HG02759 (cell line): ENCODE measurements around the gene TBK1.

ENCODE experiments used
- ATAC-seq: cut with Tn5 transposase; IDR thresholded peaks from one replicate; pipeline ENCODE4 v1.9.1; 2021; ENCODE audit warnings: mild to moderate bottlenecking, moderate library complexity; ENCODE audit not compliant: unreplicated experiment

TBK1 gene

DNA sequence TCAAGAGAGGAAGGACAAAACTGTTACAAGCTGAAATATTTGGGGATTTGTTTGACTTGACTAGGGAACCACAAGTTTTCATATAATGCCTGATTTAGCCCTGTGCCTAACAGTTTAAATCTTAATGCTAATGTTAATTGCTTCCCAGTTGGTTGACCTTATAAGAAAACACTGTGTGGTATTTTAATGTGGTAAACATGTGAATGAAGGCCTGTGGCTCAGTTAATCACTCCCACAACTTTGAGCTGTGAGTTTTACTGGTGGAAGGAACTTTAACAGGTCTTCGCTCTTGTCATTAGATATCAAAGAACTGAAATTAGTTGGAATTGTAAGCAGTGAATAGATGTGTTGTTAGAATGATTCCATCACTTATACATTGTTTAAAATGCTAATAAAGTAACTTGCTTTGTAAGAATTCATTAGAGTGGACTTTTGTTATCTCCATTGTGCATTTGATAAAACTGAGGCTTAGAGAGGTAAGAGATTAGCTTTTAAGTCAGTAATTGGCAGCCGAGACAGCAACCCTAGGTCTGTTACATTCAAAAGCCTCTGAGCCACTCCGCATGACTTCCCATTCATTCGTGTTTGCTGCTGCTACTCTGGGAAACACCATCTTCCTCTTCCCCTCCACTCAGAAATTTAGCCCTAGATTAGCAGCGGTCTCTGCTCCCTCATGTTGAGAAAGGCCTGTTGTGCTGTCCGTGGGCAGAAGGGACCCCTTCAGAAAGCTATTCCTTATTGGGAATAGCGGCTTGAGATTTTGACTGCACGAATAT lies 1.0 kb upstream of the TBK1 start:
- no peak for ATAC-seq

- no peak for ATAC-seq
These were observed 824 bp downstream of the TBK1 start for GRCh38 chr12:64452559-64453329.

DNA sequence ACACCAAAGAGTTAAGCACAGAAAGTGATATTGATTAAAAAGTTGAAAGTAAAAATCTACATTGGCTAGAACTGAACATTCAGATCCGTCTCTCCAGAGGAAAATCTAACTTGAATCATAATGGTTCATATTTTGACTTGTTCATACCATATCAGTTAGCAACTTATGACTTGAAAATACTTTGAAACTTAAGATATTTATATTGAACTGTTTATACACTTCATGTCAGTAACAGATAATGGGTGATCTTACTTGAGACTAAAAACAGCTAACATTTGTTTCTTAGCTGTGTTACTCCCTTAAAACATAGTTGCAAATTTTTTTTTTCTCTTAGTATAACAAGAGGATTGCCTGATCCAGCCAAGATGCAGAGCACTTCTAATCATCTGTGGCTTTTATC lies 3.6 kb downstream of the TBK1 start:
- no peak for ATAC-seq

GRCh38 chr12:64456119-64456518 lies 4.2 kb downstream of the TBK1 start:
- ATAC-seq, result no peak

DNA sequence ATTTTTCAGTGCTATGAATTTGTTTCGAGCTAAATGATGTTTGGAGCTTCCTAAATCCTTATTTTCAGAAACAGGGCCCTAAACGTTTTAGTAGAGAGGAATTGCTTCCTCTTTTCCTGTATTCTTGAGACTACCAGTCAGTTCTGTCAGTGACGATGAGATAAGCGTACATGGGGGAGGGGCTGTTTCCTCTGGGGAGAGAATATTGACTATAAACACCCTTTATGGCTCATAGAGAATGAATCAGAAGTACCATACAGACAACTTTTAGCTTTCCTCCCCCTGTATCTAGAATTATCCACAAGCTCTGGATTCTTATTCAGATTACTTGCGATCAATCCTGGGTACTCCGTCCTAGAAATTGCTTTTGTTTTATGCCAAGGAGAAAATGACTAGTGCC lies 5.1 kb downstream of the TBK1 start:
- ATAC-seq, result no peak

- ATAC-seq, result no peak
These were observed 5.5 kb downstream of the TBK1 start for GRCh38 chr12:64457466-64457865.

GRCh38 chr12:64457923-64458322 lies 6.0 kb downstream of the TBK1 start:
- no peak for ATAC-seq

DNA sequence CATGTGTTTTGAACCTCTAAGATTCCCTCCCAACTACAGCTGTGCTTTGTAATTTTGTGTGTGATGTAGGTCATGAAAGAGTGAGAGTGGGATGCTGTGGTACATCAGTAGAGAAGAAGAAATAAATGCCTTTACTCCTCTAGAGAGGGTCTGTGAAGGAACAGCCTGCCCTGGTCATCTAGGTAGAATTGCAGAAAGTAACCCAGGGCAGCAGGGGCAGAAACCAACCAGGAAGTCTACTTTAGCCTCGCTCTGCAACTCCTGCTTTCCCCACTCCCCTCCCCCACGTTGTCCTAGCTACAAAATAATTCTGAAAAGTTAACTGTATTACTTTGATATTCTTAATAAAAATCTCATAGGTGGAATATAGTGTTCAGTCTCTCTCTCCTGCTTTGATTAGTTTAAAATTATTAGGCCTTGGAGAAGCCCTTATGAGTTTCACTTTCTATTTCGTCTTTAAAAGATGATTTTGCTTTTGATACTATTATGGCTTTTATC lies 7.5 kb downstream of the TBK1 start:
- ATAC-seq, result peak; percentile 50

GRCh38 chr12:64461634-64462414 lies 9.9 kb downstream of the TBK1 start:
- no peak for ATAC-seq

DNA sequence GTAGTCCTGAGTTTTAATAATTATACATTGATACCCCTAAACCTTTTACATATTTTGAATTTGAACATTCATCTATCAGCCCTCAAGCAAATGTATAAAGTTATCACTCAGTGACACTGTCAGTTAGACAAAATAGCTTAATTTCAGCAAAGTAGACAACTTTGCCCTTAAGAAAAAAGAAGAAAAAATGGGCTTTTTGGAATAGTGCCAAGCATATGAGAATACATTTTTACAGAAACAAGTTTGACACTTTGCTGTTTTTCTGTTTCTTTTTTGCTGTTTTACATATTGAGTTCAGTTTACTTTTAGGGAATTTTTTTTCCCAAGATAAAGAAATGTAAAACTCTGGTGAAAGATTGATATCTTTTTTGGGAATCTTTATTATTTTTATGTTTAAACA lies 14.3 kb downstream of the TBK1 start:
- no peak for ATAC-seq

GRCh38 chr12:64468966-64469365 lies 17.0 kb downstream of the TBK1 start:
- no peak for ATAC-seq

DNA sequence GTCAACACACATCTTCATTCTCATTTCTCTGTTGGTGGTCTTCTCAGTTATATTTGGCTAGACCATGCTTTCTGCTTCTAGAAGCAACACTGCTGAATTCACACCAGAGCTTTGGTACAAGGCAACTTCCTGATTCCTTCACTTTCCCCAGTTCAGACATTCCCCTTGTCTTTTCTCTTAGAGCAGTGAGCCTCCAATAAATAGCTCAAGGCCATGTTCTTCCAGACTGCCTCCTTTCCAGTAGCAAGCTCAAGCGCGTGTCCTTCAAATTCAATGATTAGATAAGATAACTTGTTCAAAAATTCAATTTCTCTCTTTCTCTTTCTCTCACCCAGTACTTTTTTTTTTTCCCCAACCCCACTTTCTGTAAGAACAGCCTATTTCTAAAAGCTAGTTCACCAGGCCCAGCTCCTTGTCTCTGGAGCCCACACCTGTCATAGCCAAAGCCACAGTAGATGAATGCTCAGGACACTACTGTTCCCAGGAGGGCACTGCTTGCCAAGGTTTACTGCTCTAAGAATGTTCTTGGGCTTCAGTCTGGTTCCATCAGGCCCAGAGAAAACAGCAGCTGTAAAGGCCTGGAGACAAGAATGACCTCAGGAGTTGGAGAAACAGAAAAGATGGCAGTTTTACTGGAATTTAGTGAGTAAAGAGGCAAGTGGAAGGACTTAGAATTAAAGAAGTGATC lies 17.7 kb downstream of the TBK1 start:
- ATAC-seq, result no peak

GRCh38 chr12:64470495-64470894 lies 18.6 kb downstream of the TBK1 start:
- ATAC-seq, result no peak

DNA sequence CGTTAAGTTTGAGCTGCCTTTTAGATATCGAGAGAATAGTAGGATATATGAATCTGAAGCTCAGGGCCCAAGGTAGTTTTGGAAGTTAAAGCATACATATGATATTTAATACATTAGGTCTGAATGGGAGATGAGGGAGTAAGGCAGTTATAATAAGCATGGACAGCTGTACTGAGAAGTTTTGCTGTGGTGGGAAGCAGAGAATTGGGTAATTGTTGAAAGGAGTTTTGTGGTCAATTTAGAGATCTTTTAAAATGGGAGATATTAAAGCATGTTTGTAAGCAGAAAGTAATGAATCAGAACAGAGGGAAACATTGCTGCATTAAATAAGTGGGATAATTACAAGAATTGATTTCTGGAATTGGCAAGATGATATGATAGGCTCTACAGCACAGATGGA lies 21.3 kb downstream of the TBK1 start:
- ATAC-seq, result no peak

GRCh38 chr12:64475518-64475917 lies 23.6 kb downstream of the TBK1 start:
- no peak for ATAC-seq

- no peak for ATAC-seq
These were observed 24.9 kb downstream of the TBK1 start for GRCh38 chr12:64476844-64477243.

GRCh38 chr12:64478661-64479060 lies 26.7 kb downstream of the TBK1 start:
- ATAC-seq, result no peak

GRCh38 chr12:64480148-64480547 lies 28.2 kb downstream of the TBK1 start:
- no peak for ATAC-seq

GRCh38 chr12:64486657-64487056 lies 34.7 kb downstream of the TBK1 start:
- ATAC-seq, result no peak

DNA sequence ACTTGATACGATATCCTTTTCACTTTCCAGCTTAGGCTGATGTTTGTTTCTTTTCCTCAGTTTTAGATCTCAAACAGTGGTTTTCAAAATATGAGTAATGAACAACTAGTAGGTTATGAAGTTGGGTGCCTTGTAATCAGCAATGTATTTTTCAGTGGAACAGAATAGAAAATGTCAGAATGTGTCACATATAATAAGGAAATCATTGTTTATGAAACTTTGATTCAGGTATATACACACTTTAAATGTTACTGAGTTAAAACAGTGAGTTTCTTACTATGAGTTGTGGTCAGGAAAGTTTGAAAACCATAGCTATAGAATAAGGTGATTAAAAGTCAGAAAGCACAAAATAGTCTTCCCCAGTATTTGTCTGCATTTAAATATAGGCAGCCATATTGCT lies 39.8 kb downstream of the TBK1 start:
- no peak for ATAC-seq

DNA sequence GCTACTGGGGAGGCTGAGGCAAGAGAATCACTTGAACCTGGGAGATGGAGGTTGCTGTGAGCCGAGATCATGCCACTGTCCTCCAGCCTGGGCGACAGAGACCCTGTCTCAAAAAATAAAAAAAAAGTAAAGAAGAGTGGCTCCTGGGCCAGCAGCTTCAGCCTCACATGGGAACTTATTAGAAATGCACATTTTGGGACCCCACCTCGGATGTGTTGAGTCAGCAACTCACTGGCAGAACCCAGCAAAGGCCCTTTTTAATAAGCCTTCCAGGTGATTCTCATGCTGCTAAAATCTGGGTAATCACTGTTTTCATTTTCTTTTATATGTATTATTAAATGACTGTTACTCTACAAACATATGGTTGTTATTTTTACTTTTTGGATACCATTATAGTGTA lies 41.6 kb downstream of the TBK1 start:
- ATAC-seq, result no peak
